DMS153 treated with DMSO at 0.1 percent for 48 hours (cell line): ENCODE results near the gene OR4S1.
"Not testable (repeated sequence)": the region's sequence is repeated elsewhere in the genome, so short reads cannot be mapped to it uniquely, and the experiment has no call there.

ENCODE experiments used
- DNase-seq: peaks from one replicate; lab custom pipeline; 2025; ENCODE audit not compliant: unreplicated experiment; lab: John Stamatoyannopoulos, UW

Gene OR4S1, protein sequence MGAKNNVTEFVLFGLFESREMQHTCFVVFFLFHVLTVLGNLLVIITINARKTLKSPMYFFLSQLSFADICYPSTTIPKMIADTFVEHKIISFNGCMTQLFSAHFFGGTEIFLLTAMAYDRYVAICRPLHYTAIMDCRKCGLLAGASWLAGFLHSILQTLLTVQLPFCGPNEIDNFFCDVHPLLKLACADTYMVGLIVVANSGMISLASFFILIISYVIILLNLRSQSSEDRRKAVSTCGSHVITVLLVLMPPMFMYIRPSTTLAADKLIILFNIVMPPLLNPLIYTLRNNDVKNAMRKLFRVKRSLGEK

DNA sequence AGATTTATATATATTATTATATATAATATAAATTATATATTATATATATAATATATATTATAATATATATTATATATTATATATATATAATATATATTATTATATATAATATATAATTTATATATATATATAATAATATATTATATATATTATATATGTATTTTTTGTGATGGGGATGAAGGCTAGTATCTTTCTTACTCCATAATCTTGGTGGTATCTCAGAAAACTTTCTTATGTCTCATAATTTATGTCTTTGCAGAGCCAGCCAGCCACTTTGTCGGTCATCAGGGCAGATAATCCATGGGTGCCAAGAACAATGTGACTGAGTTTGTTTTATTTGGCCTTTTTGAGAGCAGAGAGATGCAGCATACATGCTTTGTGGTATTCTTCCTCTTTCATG lies at the start of gene OR4S1:
OR4S1 (plus strand) TSS at position 301 of the 400 bp plus-strand sequence; CDS start at position 301, 0 bp downstream.
- DNase-seq: no peak

GRCh38 chr11:48261600-48261999 lies 44.4 kb upstream of the OR4S1 start:
- DNase-seq: no peak

DNA sequence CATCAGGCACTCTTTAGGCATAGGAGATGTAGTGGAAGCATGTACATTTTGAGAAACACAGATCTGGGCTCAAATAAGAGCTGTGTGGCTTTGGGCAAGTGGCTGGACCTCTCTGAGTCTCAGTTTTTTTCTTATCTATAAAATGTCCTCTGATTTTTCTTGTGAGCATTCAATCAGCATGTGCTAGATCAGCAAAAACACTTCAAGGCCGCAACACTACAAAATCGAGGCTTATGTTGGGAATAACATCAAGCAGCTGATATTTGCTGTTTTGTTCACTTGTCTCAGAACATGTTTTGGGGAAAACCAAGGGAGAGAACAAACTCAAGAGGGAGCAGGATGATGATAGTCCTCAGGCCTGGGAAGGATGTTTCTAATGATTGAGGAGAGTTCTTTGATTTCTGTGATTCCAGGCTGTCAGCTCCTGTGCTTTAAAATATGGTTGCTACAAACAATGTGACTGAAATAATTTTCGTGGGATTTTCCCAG lies 42.6 kb upstream of the OR4S1 start, which contains the start of gene OR4X1:
OR4X1 (plus strand) TSS at position 439 of the 489 bp plus-strand sequence; CDS start at position 439, 0 bp downstream.
- no peak for DNase-seq

DNA sequence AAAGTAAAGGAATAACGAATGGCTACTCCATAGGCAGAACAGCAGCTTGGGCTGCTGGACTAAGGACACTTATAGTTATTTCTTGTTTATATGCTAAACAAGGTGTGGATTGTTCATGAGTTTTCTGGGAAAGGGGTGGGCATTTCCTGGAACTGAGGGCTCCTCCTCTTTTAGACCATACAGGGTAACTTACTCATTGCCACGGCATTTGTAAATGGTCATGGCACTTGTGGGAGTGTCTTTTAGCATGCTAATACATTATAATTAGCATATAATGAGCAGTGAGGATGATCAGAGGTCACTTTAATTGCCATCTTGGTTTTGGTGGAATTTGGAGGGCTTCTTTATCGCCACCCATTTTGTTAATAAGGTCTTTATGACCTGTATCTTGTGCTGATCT lies 35.4 kb upstream of the OR4S1 start:
- DNase-seq: no peak

- no peak for DNase-seq
Observed at GRCh38 chr11:48272606-48273005, 33.4 kb upstream of the OR4S1 start.

DNA sequence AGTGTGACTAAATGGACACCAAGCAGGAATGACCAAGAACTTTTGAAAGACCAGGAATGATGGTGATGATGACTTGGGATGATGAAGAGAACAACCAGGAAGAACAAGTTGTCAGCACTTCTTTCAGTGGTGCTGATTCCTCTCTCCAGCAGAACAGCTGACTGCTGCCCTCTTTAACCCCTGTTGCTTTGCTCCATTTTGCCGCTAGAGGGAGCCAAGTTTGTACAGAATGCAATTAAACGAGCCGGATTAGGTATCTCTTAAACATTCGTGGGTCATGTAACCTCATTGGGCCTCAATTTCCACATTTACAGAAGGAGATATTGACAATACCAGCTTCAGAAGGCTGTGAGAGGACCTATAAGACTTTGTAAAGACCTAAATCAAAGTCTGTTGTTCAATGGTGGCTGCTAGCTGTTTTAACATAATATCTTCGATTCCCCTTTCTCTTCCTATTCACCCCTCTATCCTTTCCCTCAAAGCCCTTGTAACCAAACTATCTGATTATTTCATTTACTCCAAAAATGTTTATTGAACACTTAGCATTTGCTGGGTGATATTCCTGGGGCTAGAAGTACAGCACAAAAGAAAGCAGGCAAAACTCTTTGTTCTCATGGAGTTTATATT lies 1.9 kb downstream of the OR4S1 start:
- peak; percentile 42 for DNase-seq

- DNase-seq: not testable (repeated sequence)
Observed at GRCh38 chr11:48313590-48313989, 7.6 kb downstream of the OR4S1 start.

GRCh38 chr11:48319813-48320212 lies 13.8 kb downstream of the OR4S1 start:
- DNase-seq: not testable (repeated sequence)

DNA sequence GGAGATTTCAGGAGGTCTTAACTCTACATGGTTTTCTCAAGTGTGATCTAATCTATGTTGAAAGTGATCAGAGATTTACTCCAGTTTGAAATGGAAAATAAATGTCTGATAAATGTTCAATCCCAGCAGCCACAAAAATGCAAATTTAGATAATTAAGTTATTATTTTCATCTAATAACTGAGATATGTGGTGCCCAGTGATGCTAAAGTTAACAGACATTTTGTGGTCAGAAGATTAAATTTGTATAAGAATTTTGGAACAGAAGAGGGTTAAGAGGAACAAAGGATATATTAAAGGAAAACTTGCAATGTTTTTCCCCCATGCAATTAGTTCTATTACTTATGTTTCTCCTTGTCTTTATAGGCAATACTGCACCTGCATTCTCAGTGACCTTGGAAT lies 18.6 kb downstream of the OR4S1 start, which contains the start of gene OR4C3:
OR4C3 (plus strand) TSS at position 301 of the 400 bp plus-strand sequence. CDS start 102 bp downstream, outside the sequence.
- DNase-seq: not testable (repeated sequence)

DNA sequence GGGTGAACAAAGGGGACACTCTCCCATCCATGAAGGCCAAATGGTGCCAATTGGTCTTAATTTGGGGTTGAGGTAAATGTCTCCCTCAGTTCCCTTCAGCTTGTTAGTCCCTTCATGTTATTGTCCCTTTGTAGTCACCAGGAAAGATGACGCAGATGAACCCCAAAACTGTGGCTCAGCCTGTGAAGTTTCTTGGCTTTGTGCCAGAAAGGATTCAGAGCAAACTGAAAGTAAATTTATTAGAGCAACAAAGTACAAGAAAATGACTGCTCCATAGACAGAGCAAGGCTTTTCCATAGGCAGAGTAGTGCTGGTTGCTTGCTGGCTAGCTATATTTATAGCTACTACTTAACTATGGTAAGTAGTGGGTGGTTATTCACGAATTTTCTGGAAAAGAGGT lies 35.4 kb downstream of the OR4S1 start:
- DNase-seq: no peak

GRCh38 chr11:48342505-48342904 lies 36.5 kb downstream of the OR4S1 start:
- DNase-seq: not testable (repeated sequence)

DNA sequence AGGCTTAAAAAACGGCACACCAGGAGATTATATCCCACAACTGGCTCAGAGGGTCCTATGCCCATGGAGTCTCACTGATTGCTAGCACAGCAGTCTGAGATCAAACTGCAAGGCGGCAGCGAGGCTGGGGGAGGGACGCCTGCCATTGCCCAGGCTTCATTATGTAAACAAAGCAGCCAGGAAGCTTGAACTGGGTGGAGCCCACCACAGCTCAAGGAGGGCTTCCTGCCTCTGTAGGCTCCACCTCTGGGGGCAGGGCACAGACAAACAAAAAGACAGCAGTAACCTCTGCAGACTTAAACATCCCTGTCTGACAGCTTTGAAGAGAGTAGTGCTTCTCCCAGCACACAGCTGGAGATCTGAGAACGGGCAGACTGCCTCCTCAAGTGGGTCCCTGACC lies 40.3 kb downstream of the OR4S1 start:
- not testable (repeated sequence) for DNase-seq

DNA sequence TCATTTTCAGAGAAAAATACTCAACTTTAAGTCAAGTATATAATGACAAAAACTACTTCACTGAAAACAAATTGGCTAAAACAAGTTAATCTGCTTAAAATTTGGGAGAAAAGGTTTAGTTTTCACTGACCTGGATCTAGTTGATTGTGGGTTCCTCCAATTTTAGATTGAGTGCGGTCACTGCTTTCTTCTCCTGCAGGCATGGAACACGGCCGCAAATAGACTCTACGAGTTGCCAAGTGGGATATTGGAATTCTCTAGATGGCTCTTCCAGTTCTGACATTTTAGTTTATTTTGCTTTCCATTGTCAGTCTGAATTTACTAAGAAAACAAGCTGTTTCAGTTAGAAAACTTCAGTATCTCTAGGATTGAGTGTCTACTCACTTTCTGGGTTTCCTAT lies 48.0 kb downstream of the OR4S1 start:
- no peak for DNase-seq

DNA sequence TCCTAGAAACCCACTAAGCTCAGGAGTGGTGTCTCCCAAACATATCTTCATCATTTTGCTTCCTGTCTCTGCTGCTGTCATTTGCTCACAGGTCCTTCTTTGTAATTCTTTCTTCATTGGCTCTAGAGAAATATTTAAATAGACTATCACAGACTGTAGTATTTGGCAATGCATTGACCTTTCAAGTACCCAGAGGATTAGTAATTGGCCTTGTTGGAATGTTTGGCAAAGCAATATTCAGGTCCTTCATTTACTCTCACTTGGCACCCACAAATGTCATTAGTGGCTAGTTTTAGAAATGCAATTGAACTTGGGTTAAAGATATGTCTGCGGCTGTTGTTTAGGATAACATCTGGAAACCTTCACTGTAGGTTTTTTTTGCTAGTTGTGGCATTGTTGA lies 48.7 kb downstream of the OR4S1 start:
- DNase-seq: no peak
